GM21423 (cell line): ENCODE measurements around the gene VAMP8.
A peak's percentile ranks its signal among the peaks of the same experiment; 100 is the strongest.
"Not testable (repeated sequence)": the region's sequence is repeated elsewhere in the genome, so short reads cannot be mapped to it uniquely, and the experiment has no call there.

Source experiments
- ATAC-seq: cut with Tn5 transposase; IDR thresholded peaks from one replicate; pipeline ENCODE4 v1.9.1; 2021; ENCODE audit warnings: mild to moderate bottlenecking, moderate library complexity; ENCODE audit not compliant: unreplicated experiment

The VAMP8 gene

DNA sequence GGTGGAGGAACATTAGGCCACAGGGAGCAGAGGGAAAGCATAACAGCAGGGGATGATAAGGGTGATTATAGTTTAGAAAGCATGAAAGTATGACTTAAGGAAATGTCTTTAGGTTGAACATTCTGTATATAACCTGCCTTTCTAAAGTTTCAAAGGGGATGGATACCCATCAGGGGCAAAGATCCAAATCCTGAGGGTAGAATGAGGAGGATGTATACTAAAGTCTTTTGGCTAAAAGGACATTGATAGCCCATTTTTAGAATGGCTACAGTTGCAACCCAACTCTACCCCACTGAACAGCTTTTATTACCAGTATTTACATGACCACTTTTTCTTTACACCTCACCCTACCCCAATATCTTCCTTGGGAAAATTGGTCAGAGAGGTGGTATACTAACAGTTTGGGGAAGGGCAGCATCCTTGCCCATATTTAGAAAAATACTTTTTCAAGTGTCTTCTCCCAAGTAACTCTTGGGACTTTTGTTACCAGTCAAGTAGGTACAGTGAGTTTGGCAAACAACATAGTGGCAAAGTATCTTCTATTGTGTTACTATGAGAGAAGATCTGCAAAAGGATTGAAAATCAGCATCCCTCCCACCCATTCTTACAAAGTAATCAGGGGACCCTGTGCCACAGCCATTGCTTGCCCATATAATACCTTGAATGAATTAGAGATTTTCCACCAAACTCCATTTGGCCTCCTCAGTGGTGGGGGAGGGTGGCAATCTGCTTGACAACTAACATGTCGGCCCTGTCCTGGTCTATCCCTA lies 30.1 kb upstream of the VAMP8 start:
- ATAC-seq: no peak

GRCh38 chr2:85547859-85548607 lies 29.4 kb upstream of the VAMP8 start:
- ATAC-seq: no peak

DNA sequence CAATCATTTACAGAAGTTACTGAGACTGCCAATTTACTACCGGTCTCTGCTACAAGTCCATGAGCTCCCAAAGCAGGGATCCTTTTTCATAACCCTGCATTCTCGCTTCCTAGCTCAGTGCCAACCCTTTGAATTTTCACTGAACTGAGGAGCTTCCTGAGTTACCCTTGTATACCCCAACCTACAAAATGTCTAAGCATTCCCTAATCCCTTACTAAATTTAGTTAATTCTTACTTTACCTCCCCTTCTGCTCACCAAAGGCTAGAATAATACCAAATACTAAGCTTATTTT lies 28.8 kb upstream of the VAMP8 start:
- ATAC-seq: no peak

- ATAC-seq: no peak
Observed at GRCh38 chr2:85549095-85549494, 28.3 kb upstream of the VAMP8 start.

GRCh38 chr2:85549826-85550225 lies 27.6 kb upstream of the VAMP8 start:
- no peak for ATAC-seq

GRCh38 chr2:85550486-85550885 lies 26.9 kb upstream of the VAMP8 start:
- ATAC-seq: no peak

DNA sequence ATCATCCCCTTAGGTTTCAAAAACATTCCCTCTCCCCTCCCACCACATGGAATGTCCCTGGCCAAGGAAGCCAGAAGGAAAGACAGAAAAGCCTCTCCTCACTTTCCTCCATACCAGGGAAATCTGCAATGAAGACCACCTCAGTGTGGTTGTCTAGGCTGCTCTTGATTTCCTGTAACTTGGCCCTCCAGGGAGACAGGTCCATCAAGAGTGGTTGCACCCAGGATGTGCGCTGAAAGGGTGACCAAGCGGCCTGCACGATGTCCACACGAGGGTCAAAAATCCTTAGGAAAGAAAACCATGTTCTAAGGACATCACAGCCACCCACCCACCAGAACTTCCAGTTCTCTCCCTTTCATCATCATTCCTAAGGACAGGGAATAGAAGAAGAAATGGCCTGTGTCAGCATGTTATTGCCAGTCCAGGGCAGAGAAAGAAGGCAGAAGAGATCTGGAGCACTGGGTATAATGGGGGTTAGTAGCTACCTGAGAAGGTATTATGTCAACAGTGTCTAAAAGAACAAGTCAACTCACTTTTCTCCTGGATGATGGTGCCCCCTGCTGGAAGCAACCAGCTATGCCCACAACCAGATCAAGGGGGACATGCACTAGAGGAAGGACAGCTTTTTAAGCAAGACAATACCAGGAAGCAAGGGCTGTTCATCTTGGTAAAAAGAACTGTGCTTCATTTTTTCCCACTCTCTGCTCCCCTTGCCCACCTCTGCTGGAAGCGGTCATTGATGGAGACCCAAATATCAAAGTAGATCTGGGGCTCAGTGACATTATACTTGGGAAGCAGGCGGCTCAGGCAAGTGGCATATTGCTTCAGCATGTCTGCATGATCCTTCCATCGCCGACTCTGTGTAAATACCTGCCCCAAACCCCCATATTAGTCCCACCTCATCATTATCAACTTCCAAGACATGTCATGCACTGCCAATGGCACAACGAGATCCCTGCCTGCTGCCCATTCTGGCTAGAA lies 25.4 kb upstream of the VAMP8 start:
- peak; percentile 67 for ATAC-seq

- ATAC-seq: no peak
Observed at GRCh38 chr2:85553184-85553583, 24.2 kb upstream of the VAMP8 start.

DNA sequence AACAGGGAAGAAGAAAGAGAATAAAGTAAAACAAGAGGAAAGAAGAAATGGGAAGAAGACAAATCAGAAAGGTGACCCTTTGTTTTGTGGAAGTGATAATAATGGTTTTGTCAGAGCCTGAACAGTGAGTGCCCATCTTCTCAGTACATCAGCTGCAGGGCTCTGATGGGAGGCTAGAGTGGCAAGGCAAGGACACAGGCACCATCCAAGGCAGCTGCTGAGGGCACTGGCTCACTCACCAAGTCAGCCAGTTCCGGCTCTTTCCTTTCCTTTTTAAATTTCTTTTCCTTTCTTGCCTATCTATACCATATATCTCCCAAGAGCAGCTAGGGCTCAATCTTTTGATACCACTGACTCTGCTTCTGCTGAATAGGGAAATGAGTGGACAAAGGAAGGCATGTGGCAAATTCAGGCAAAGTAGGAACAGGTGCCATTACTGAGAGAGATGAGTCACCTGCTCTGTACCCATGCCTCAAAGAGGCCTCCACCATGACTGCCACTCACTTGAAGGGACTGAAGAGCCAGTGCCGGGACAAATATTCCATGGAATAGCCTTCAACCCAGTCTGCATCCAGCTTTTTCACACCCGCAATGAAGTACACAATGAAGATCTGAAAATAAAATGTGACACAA lies 22.3 kb upstream of the VAMP8 start:
- no peak for ATAC-seq

- ATAC-seq: no peak
Observed at GRCh38 chr2:85557130-85557529, 20.3 kb upstream of the VAMP8 start.

DNA sequence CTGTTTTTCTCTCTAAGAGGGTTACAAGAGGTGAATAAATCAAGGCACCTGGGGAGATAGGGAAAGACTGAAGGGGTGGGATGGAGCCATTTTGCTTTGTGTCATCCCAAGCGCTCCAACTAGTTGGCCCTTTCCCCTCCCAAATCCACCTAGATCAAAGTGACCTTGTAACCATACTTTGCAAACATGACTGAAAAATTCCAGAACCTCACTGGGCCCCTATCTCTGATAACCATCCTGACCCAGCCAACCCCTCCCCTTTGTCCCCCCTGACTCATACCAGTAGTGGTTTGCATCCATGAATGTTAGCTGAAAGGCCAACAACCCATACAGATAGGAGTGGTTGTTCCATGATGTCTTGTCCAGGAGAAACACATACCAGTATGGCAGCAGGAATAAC lies 19.2 kb upstream of the VAMP8 start:
- no peak for ATAC-seq

DNA sequence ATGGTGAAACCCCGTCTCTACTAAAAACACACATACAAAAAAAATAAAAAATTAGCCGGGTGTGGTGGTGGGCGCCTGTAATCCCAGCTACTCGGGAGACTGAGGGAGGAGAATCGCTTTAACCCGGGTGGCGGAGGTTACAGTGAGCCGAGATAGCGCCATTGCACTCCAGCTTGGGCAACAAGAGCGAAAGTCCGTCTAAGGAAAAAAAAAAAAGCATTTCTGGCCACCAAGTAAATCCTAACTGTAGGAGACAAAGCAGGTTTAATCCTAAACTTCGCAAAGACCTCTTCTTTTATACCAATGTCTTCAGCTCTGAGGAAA lies 17.0 kb upstream of the VAMP8 start:
- not testable (repeated sequence) for ATAC-seq

DNA sequence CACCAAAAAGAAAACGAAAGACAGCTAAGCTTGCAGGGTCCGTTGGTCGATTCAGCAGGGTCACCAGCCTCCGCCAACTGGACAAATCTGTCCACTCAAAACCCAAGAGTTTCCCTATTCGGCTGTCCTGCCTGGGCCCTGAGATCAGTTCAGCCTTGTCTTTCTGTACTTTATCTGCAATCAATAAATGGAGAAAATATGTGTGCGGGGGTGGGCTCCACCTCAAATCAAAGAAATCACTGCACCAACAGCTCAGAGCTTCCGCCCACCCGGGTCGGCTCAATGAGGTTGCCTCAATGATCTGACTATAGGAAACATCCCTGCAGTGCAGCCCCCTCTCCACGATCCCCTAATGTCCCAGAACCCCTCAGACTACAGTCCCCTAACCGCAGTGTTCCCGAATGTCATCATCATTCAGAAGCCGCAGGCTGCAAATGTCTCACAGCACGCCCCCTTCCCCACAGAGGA lies 16.5 kb upstream of the VAMP8 start:
- peak; percentile 1 for ATAC-seq

GRCh38 chr2:85561280-85562212 lies 15.8 kb upstream of the VAMP8 start, which contains the start of gene GGCX:
TSS of gene GGCX (minus strand) at chr2:85561493. CDS start at chr2:85561428, 65 bp downstream.
- peak; percentile 91 for ATAC-seq

DNA sequence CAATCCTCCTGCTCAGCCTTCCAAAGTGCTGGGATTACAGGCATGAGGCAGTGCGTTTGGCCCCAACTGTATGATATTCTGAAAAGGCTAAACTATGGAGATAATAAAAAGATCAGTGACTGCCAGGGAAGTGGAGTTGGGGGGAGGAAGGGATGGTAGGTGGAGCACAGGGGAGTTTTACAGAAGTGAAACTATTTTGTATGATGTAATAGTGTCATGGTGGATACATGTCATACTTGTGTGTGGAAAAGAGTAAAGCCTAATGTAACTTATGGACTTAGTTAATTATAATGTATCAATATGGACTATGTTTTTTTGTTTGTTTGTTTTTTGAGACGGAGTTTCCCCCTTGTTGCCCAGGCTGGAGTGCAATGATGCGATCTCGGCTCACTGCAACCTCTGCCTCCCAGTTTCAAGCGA lies 13.2 kb upstream of the VAMP8 start:
- no peak for ATAC-seq

- ATAC-seq: no peak
Observed at GRCh38 chr2:85566265-85566664, 11.1 kb upstream of the VAMP8 start.

DNA sequence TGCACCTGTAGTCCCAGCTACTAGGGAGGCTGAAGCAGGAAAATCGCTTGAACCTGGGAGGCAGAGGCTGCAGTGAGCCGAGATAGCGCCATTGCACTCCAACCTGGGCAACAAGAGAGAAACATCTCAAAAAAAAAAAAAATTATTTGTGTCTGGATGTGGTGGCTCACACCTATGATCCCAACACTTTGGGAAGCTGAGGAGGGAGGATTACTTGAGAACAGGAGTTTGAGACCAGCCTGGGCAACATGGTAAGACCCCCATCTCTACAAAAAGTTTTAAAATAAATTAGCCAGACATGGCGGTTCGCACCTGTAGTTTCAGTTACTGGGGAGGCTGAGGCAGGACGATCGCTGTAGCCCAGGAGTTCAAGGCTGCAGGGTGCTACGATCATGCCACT lies 1.6 kb upstream of the VAMP8 start:
- ATAC-seq: no peak

GRCh38 chr2:85577063-85577385 lies 362 bp upstream of the VAMP8 start:
- ATAC-seq: no peak

DNA sequence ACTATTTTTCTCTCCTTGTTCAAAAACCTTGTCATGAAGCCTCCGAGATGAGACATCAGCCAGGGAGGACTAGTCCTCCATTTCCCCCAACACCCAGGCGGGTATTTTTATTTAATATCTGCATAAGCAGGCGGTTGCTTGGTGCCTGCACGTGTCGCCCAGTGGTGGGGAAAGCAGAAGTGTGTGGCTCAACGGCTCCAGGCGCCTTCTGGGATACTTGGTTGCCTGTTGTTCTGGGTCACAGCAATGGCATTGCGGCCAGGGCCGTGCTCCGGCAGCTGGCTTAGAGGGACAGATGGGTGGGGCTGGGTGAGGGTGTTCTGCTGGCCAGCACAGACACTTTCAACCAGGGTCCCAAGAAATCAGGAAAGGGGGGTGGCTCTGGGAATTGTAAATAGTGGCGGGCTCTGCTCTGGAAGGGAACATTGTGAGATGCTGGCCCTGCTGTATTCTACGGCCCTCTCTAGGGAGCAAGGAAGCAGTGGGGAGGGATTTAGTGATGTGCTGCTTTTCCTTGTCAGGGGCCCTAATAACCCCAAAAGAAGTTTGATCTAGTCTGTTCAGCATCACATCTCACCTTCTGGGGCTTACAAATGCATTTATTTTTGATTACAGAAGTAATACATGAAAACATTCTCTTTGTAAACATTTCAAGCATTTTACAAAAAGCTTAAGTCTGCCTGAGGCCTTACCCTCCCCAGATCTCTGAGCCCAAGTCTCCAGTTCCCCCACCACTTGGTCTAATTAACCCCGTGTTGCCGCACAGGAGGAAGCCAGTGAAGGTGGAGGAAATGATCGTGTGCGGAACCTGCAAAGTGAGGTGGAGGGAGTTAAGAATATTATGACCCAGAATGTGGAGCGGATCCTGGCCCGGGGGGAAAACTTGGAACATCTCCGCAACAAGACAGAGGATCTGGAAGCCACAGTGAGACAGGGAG lies 1.1 kb downstream of the VAMP8 start:
- peak; percentile 37 for ATAC-seq
